Keratinocyte (primary cell): ENCODE data around the gene RAPGEFL1.

Experiments used
- EZH2 ChIP-seq: IDR thresholded peaks from one replicate; pipeline ENCODE4 v1.6.1; 2012; ENCODE audit warnings: inconsistent platforms, mild to moderate bottlenecking, low read length, moderate library complexity
- TF ChIP-seq, protein P1 (sequence below), 3 experiments: IDR thresholded peaks in 1 of 3; conservative IDR thresholded peaks in 1 of 3; optimal IDR thresholded peaks in 1 of 3; 2 replicates in 2 of 3; 3 replicates in 1 of 3; pipeline versions ENCODE3 to v1.5.1; 2011; ENCODE audit warnings: low read length in 3 of 3, mild to moderate bottlenecking in 3 of 3, moderate library complexity in 2 of 3, control low read depth in 1 of 3, inconsistent platforms in 1 of 3; ENCODE audit not compliant: insufficient read depth in 2 of 3; ENCODE audit errors: extremely low read depth in 1 of 3

DNA sequence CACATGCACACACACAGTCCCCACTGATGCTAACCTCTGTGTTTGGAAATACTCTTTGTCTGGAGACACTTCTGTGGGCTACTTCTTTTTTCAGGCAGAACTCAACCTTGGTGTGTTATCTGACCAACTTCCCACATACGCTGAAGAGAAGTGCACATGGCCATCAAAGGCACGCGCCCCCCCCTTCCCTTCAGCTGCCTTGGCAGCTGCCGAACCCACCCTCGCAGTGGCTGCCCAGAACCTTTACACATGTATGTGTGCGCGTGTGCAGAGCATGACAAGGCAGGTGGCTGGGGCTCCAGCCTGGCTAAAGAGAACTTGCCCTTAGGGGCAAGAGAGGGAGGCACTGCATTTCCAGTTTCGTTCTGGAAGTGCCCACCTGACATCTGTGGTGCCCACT lies 3.9 kb downstream of the RAPGEFL1 start:
- TF ChIP-seq, protein P1, sequence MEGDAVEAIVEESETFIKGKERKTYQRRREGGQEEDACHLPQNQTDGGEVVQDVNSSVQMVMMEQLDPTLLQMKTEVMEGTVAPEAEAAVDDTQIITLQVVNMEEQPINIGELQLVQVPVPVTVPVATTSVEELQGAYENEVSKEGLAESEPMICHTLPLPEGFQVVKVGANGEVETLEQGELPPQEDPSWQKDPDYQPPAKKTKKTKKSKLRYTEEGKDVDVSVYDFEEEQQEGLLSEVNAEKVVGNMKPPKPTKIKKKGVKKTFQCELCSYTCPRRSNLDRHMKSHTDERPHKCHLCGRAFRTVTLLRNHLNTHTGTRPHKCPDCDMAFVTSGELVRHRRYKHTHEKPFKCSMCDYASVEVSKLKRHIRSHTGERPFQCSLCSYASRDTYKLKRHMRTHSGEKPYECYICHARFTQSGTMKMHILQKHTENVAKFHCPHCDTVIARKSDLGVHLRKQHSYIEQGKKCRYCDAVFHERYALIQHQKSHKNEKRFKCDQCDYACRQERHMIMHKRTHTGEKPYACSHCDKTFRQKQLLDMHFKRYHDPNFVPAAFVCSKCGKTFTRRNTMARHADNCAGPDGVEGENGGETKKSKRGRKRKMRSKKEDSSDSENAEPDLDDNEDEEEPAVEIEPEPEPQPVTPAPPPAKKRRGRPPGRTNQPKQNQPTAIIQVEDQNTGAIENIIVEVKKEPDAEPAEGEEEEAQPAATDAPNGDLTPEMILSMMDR (optimal IDR thresholded peaks at IDR 0.05 in 1 of 3, IDR thresholded peaks at IDR 0.05 in 1 of 3, conservative IDR thresholded peaks at IDR 0.05 in 1 of 3; ENCODE audit: extremely low read depth in 1 of 3, insufficient read depth in 2 of 3, low read length in 3 of 3), result no peak
- no peak for TF ChIP-seq EZH2
